ENCODE results near the gene XIRP1.

The XIRP1 gene

DNA sequence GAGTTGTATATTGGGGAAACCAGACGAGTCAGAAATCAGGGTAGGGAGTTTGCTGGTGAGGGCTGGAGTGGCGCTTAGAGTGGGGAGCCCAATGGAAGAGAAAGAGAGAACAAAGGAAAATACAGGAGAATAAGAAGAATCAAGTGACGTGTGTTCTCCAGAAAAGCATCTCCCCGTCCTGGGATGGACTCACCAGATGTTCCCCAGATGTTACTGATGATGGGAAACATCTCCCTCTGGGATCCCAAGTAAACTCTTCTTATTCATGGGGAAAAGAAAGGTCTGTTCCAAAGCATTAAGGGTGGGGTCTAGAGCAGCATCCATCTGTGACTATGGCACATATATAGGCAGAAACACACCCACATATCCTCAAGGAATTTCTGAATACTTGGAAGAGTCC is 36.0 kb downstream of the XIRP1 start:
- no peak for TF ChIP-seq Cebpa-rat (IDR thresholded peaks at IDR 0.05)
- H3K4me1 ChIP-seq = peaks cover 11 to 22% (median 13%) of the 10 kb centered on the region in 10 experiments
- peaks cover 16 to 20% (median 19%) of the 10 kb centered on the region in 11 experiments; a peak in 21 of 22 replicates for H4K20me1 ChIP-seq
- no peaks in the 10 kb centered on the region for H3K36me3 ChIP-seq
- no peaks in the 10 kb centered on the region for H3K27me3 ChIP-seq
- no peaks in the 10 kb centered on the region for H3K9me3 ChIP-seq (replicated peaks in 1 of 11)
- no peak overlapping the region for H3K27ac ChIP-seq
- no peak overlapping the region for H3K9ac ChIP-seq
- no peak overlapping the region for H3K4me3 ChIP-seq
- H3K4me2 ChIP-seq = no peak overlapping the region

DNA sequence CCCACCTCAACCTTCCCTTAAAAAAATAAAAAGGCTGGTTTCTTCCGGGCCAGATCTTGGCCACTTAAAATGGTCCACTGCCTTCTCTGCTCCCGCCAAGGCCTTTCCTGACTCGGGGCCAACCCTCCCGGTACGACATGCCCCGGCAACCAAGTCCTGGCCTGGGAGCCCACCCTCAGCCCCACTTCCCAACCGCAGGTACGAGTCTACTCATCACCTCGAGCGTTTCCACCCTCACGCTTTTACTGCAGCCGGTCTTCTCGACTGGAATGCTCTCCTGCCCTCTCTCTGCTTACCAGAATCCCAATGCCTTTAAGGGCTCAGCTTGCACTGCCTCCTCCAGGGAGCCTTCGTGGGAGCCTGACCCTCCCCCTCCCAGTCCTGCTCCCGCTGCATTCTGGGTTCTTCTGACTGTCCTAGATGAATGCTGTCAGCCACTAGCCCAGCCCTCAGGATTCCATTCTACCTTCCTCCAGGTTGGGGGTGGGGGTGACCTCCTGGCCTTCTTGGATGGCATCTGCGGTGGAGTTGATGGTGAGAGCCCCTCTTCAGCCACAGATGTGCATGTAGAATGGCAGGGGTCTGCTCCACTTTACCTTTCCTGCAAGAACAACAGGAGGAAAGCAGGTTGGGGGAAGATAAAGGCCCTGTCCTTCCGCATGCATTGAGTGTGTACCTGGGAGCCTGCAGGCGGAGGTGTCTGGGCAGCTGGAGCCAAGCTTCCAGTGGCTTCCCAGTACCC is 37.9 kb downstream of the XIRP1 start:
- H3K4me2 ChIP-seq = peak overlapping the region in 7 of 11 experiments; percentile 2 to 100 (median 25); a peak in 8 of 22 replicates
- peaks cover 31 to 41% (median 32%) of the 10 kb centered on the region in 10 experiments for H3K4me1 ChIP-seq
- no peak overlapping the region for H3K4me3 ChIP-seq
- peaks cover 22 to 39% (median 36%) of the 10 kb centered on the region in 11 experiments; a peak in 21 of 22 replicates for H4K20me1 ChIP-seq
- no peaks in the 10 kb centered on the region for H3K27me3 ChIP-seq
- peak overlapping the region in 1 of 11 experiments; percentile 99; a peak in 1 of 22 replicates for H3K9ac ChIP-seq
- H3K27ac ChIP-seq = peak overlapping the region in 1 of 11 experiments; percentile 99; a peak in 1 of 22 replicates
- TF ChIP-seq Cebpa-rat (IDR thresholded peaks at IDR 0.05) = no peak
- H3K9me3 ChIP-seq (replicated peaks in 1 of 11) = no peaks in the 10 kb centered on the region
- no peaks in the 10 kb centered on the region for H3K36me3 ChIP-seq

DNA sequence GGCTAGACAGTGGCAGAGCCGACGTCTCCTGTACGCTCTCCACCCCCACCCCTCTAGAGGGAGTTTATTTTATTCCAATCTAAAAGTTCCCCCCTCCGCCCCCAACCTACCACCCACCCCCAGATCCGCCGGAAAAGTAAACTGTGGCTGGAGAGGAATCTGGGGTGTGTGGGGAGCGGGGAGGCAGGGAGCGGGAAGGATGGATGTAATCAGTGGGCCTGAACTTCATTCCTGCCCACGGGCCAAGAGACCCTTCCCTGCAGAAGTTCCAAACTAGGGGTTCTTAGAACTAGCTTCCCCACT is 38.5 kb downstream of the XIRP1 start:
- Histone ChIP-seq H3K4me2 (peak overlapping the region; percentile 52 to 100 (median 98); a peak in 19 of 22 replicates), H3K36me3 (no peaks in the 10 kb centered on the region), H3K4me3 (peak overlapping the region; percentile 85 to 99 (median 97); a peak in 17 of 20 replicates), H3K27me3 (no peaks in the 10 kb centered on the region), H3K9me3 (replicated peaks in 1 of 11) (no peaks in the 10 kb centered on the region), H3K4me1 (peaks cover 36 to 47% (median 37%) of the 10 kb centered on the region in 10 experiments), H3K9ac (peak overlapping the region; percentile 88 to 99 (median 96); a peak in 21 of 22 replicates), H3K27ac (peak overlapping the region; percentile 94 to 100 (median 96); a peak in 17 of 22 replicates), H4K20me1 (peaks cover 22 to 44% (median 40%) of the 10 kb centered on the region in 11 experiments; a peak in 21 of 22 replicates)
- TF ChIP-seq Cebpa-rat (IDR thresholded peaks at IDR 0.05) = no peak

DNA sequence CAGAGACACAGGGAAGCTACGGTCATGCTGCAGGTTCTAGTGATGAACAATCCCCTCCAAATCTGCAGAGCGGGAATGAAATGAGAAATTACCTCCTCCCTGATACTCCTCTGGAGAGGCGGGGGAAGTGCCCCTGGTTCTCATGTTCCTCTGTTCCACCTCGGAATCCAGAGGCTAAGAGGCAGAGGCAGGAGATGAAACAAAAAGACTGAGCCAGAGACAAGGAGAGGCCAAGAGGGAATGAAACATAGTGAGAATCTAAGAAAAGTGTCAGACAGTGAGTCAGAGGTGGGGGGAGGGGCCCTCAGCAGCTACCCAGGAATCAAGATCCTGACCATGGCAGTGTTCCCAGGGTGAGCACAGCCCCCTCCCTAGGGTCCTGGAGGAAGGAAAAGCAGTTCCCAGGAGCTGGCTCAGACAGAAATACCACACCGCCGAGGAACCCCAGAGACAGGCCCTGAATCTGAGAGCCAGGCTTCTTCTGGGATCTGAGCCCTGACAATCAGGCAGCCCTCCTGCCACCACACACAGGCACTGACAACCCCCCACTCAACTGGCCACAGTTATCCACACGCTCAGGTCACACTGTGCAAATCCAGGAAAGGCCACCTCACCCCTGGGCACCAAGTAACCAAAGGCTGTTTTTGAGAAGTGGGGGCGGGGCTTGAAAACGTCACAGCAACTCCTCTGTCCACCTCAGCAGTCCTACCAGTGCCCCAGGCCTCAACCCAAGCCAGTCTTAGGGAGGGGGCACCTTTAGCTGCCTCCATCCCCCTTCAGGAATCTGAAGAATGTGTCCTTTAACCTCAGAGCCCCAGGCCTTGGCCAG is 41.4 kb downstream of the XIRP1 start:
- H3K4me3 ChIP-seq = peak overlapping the region; percentile 85 to 99 (median 97)
- peak overlapping the region; percentile 88 to 99 (median 96) for H3K9ac ChIP-seq
- TF ChIP-seq Cebpa-rat (IDR thresholded peaks at IDR 0.05) = no peak
- H3K27me3 ChIP-seq = no peaks in the 10 kb centered on the region
- H3K4me2 ChIP-seq = peak overlapping the region; percentile 97 to 100 (median 99)
- peaks cover 0 to 8% (median 6%) of the 10 kb centered on the region in 11 experiments; a peak in 13 of 22 replicates for H3K36me3 ChIP-seq
- H3K4me1 ChIP-seq = peaks cover 65 to 76% (median 67%) of the 10 kb centered on the region in 10 experiments
- no peaks in the 10 kb centered on the region for H3K9me3 ChIP-seq (replicated peaks in 1 of 11)
- H4K20me1 ChIP-seq = peaks cover 27 to 73% (median 51%) of the 10 kb centered on the region in 11 experiments; a peak in 21 of 22 replicates
- H3K27ac ChIP-seq = peak overlapping the region; percentile 94 to 100 (median 96); a peak in 21 of 22 replicates

DNA sequence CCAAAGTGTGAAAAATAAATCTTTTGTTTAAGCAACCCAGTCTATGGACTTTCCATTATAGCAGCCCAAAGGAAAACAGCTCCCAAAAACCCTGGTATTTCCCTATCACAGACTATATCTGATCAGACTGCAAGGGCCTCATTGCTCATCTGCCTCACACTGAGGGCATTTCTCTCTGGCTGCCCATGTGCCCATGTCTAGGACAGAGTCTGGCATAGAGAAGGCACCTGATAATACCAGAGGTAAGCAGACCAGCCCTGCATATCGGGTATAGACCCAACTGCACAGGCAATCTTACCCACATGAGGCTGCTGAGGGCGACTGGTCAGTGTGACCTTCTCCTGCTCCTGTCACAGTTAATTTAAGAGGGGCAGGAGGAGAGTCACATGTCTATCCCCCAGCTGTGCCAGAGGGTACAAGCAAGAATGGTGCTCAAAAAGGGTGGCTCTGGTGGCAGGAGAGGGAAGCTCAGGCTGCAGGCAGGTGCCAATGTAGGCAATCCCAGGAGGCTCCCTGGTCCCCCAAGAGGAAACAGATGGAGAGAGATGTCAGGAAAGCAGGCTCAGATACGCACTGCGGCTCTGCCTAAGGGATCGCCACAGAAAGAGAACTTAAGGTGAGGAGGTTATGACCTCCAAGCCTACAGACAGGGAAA is 42.1 kb downstream of the XIRP1 start:
- peaks cover 27 to 78% (median 56%) of the 10 kb centered on the region in 11 experiments; a peak in 21 of 22 replicates for H4K20me1 ChIP-seq
- peaks cover 73 to 83% (median 74%) of the 10 kb centered on the region in 10 experiments for H3K4me1 ChIP-seq
- peak overlapping the region; percentile 94 to 100 (median 96); a peak in 21 of 22 replicates for H3K27ac ChIP-seq
- no peaks in the 10 kb centered on the region for H3K9me3 ChIP-seq (replicated peaks in 1 of 11)
- no peaks in the 10 kb centered on the region for H3K27me3 ChIP-seq
- peaks cover 6 to 15% (median 13%) of the 10 kb centered on the region in 11 experiments for H3K36me3 ChIP-seq
- peak overlapping the region; percentile 97 to 100 (median 99) for H3K4me2 ChIP-seq
- no peak for TF ChIP-seq Cebpa-rat (IDR thresholded peaks at IDR 0.05)
- H3K9ac ChIP-seq = peak overlapping the region; percentile 88 to 99 (median 96)
- H3K4me3 ChIP-seq = peak overlapping the region; percentile 85 to 99 (median 97)

DNA sequence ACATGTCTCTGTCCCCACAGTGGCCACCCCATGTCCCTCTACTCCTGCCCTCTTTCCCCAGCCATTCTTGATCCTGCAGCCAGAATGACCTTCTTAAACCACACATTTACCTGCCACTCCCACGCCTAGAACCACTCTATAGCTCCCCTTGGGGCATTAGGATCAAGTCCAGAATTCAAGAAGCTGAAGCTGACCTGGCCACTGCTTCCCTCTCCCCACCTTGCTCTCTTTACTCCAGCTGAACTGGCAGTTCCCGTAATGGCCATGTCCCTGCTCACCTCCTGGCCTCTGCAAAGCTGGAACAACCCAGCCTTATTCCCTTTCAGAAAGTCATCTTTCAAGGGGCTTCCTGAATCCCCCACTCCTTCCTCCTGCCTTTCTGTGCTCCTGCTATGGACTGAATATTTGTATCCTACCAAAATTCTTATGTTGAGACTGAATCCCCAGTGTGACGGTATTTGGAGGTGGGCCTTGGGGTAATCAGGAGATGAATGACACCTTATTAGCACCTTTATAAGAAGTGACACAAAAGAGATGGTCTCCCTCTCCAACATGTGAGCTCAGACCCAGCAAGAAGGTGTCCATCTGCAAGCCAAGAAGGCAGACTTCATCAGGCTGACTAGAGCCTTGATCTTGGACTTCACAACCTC is 42.8 kb downstream of the XIRP1 start:
- Histone ChIP-seq H3K4me2 (peak overlapping the region; percentile 97 to 100 (median 99)), H3K4me1 (peaks cover 77 to 88% (median 80%) of the 10 kb centered on the region in 10 experiments), H3K4me3 (peak overlapping the region in 8 of 10 experiments; percentile 85 to 99 (median 98); a peak in 13 of 20 replicates), H3K9ac (peak overlapping the region; percentile 88 to 99 (median 96); a peak in 20 of 22 replicates), H3K9me3 (replicated peaks in 1 of 11) (no peaks in the 10 kb centered on the region), H3K36me3 (peaks cover 12 to 22% (median 19%) of the 10 kb centered on the region in 11 experiments), H4K20me1 (peaks cover 32 to 85% (median 60%) of the 10 kb centered on the region in 11 experiments; a peak in 21 of 22 replicates), H3K27me3 (no peaks in the 10 kb centered on the region), H3K27ac (peak overlapping the region; percentile 94 to 100 (median 96); a peak in 21 of 22 replicates)
- TF ChIP-seq Cebpa-rat (IDR thresholded peaks at IDR 0.05) = no peak

DNA sequence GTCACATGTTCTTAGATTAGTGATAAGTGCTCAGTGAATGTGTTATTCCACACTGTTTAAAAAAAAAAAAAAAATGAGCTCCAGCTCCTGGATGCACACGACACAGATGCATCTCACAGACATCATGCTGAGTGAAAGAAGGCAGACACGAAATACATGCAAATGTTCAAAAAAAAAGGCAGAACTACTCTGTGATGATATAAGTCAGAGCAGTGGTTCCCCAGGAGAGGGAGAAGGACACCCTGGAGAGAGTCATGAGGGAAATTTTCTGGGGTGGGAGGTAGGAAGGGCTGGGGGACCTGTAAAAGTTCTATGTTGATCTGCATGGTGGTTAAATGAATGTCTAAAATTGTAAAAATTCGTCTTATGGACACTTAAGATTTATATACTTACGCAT is 43.3 kb downstream of the XIRP1 start:
- H4K20me1 ChIP-seq = peaks cover 35 to 90% (median 66%) of the 10 kb centered on the region in 11 experiments; a peak in 21 of 22 replicates
- peaks cover 77 to 88% (median 86%) of the 10 kb centered on the region in 10 experiments for H3K4me1 ChIP-seq
- no peak for TF ChIP-seq Cebpa-rat (IDR thresholded peaks at IDR 0.05)
- no peaks in the 10 kb centered on the region for H3K27me3 ChIP-seq
- H3K4me3 ChIP-seq = peak overlapping the region in 6 of 10 experiments; percentile 53 to 98 (median 72); a peak in 12 of 20 replicates
- H3K27ac ChIP-seq = peak overlapping the region; percentile 84 to 100 (median 96)
- no peaks in the 10 kb centered on the region for H3K9me3 ChIP-seq (replicated peaks in 1 of 11)
- peak overlapping the region; percentile 76 to 99 (median 96); a peak in 21 of 22 replicates for H3K9ac ChIP-seq
- peak overlapping the region; percentile 97 to 100 (median 99) for H3K4me2 ChIP-seq
- H3K36me3 ChIP-seq = peaks cover 18 to 27% (median 25%) of the 10 kb centered on the region in 11 experiments

All from BLaER1 treated with 17β-estradiol and CSF1 and Interleukin-3, amounts not matched to agents 10 nM and 100 nM (cell line).